Activated gamma-delta T cell (primary cell): ENCODE measurements around the gene MKS1.

Source experiments
- DNase-seq: peaks from one replicate; lab custom pipeline; 2025; lab: John Stamatoyannopoulos, UW
- total RNA-seq, 2 donors: gene quantifications; one replicate each; lab custom pipeline; 2026; lab: John Stamatoyannopoulos, UW

Gene MKS1
- total RNA-seq = 23.8 to 25.5 reads per million in 2 donors

DNA sequence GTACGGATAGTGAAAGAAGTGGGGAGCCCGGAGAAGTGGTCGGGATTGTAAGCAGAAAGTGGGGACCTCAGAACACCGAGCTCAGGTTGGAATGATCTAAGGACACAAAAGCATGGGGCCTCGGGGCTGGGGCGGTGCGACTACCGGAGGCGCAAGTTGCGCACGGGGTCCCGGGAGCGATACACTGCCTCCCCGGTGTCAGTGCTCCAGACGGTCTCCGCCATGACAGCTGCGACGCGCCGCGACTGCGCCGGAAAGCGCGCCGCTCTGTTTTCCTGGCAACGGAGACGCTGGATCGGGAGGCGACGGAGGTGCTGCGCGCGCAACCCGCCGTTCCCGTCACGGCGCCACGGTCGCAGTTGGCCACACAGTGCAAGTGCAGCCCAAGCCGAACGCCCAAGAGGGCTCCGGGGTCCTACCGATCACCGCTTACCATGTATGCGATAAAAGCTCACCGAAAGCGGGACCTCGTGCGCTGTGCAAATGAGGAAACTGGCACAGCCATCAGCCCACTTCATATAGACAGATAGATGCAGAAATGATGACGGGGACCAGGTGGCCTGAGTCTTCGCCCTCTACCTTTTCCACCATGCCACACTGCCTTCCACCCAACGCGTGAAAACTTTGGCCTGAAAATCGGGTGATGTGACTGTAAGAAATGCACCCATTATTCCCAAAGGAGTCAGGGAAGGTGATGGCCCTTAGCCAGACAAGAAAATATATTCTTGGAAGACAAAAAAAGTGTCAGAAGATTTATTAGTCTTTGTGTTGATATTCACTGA, at the start of gene MKS1:
Gene MKS1, minus strand, starts transcription at position 249 of the 782 bp plus-strand sequence. Its CDS starts 25 bp downstream, at position 224.
- DNase-seq = peak; percentile 94

DNA sequence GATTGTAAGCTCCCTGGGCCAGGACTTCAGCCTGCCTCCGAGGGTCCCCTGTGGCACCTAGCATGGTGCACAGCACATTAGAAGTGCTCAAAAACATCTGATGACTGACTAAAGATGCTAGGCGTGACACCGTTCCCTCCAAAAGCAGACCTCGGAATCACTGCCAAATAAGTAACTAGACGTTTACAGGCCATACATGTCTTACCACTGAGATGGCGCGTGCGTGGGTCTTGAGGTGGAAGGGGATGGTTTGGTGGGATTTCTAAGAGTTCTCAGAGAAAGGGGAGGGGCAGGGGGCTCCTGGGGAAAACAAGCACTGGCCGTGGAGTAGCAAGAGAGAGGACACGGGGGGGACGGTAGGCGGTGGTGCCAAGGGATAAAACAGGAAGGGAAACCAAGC, 49.3 kb upstream of the MKS1 start:
- DNase-seq = no peak

DNA sequence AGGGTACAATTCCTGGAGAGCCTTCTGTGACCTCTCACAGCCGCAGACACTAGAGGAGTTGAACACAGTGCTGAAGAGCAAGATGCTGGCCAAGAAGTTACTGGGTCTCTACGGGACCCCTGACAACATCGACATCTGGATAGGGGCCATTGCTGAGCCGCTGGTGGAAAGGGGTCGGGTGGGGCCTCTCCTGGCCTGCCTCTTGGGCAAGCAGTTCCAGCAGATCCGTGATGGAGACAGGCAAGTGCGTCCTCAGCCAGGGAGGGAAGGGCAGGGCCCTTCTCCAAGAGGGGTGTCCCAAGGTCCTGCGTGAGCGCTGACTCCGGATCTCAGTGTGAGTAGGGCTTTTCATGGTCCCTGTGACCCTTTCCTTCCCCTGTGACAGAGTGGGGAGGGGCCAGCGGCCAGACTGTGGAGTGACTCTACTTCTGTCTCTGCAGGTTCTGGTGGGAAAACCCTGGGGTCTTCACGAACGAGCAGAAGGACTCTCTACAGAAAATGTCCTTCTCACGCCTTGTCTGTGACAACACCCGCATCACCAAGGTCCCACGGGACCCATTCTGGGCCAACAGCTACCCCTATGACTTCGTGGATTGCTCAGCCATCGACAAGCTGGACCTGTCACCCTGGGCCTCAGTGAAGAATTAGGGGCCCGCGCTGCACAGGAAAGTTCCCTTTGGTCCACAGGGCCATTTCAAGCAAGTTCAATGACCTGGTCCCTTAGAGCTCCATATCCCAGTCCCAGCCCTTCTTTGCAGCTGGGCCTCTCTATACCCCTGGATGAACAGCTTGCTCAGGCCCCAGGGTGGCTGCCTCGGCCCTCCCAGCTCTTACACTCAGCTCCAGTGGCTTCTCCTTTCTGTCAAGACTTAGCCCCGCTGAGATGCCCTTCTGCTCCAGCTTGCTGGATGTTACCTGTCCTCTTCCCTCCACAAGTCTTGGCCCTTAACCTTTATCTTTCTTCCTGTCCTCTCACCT, 48.6 kb upstream of the MKS1 start:
- no peak for DNase-seq

DNA sequence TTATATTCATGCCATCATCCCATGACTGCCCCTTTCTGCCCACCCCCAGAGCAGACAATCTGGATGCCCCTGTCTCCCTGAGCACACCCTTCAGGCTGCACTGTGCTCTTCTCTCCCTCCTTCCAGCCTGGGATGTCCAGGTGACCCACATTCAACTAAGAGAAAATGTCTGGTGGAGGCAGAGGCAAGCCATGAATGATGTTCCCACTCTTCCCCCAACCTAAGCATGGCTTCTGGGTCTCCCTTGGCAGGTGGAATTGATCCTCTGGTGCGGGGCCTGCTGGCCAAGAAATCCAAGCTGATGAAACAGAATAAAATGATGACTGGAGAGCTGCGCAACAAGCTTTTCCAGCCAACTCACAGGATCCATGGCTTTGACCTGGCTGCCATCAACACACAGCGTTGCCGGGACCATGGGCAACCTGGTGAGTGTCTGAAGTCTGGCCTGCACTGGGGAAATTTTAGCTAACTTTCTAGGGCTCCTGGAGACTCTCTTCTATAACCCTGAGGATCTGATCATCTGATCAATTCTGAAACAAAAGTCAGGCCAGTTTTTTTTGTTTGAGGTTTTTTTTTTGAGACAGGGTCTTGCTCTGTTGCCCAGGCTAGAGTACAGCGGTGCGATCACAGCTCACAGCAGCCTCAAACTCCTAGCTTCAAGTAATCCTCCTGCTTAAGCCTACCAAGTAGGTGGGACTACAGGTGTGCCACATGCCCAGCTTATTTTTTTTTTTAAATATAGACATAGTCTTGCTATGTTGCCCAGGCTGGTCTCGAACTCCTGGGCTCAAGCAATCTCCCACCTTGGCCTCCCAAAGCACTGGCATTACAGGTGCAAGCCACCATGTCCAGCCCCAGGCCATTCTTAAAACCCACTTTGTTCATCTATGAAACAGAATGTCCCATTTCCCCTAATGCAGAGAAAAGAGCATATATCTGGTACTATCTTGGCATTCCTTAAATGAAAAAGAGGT, 47.1 kb upstream of the MKS1 start:
- DNase-seq = no peak

DNA sequence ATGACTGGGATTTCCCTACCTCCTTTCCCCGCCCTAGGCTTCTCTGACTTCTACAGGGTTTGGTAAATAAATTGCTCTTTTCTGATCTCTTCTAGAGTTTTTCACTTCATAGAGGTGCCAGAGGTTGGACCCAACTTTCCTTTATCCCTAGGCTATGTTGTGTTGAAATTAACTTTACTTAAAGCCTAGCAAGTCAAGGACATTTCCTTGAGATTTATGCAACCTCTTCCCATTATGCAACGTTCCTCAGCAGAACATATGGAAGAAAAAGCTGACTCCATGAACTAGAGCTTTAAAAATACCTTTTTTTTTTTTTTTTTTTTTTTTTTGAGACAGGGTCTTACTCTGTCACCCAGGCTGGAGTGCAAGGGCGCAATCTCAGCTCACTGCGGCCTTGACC, 46.2 kb upstream of the MKS1 start:
- DNase-seq = no peak

DNA sequence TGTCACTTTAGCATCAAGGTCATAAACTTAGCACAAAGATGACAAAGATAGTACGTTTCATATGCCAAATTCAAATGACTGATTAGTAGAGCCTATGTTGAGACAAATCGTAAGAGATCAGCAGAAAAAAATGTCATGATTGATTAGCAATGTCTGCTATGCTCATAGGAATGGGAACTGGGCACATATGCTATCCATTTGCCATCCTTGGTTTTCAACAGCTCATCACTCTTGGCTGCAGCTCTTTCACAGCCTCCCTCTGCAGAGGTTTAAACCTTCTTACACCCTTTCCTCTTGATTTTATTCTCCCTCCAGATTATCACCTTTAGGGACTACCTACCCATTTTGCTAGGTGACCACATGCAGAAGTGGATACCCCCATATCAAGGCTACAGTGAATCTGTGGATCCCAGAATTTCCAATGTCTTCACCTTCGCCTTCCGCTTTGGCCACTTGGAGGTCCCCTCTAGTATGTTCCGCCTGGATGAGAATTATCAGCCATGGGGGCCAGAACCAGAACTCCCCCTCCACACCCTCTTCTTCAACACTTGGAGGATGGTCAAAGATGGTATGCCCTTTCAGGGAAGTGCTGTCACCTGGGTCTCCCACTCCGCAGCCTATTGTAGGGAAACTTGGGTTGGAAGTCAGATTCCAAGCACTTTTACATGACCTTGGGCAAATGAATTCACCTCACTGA, 45.5 kb upstream of the MKS1 start:
- no peak for DNase-seq

DNA sequence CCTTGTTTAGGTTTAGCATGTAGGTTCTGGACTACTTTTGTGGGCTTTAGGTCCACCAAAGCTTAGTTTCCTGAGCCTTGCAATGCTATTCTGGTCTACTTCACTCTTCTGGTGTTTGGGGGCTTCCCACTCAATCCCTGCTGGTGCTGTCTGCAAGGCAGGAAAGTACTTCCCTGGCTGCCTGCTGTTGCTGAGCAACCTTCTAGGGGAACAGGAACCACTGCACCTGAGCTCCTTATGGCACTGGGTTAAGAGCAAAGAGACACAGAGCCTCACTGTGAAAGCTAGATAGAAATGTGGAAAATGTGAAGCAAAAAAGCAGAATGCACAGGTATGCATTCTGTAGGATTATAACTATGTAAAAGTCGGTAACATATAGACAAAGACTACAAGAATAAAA, 44.7 kb upstream of the MKS1 start:
- no peak for DNase-seq

DNA sequence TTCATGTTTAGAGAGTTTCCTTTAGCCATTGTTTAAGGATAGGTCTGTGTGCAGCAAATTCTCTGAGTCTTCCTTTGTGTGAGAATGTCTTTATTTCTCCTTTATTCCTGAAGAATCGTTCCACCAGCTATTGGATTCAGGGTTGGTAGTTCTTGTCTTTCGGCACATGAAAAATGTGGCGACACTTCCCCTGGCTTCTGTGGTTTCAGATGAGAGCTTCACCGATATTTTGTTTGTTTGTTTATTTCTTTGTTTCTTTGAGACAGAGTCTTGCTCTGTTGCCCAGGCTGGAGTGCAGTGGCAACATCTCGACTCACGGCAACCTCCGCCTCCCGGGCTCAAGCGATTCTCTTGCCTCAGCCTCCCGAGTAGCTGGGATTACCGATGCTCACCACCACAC, 43.1 kb upstream of the MKS1 start:
- DNase-seq = no peak

DNA sequence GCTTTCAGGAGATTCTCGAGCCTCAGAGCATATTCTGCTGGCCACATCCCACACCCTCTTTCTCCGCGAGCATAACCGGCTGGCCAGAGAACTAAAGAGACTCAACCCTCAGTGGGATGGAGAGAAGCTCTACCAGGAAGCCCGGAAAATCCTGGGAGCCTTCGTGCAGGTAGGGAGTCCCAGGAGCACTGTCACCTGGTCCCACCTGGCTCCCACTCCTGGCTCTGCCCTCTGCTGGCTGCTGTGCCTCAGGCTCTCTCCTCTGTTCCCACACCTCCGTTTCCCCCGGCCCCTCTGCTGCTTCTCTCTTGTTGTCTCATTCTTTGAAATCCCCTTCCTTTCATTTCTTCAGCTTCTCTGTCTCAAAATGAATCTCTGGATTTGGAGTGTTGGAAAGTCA, 35.7 kb upstream of the MKS1 start:
- no peak for DNase-seq

DNA sequence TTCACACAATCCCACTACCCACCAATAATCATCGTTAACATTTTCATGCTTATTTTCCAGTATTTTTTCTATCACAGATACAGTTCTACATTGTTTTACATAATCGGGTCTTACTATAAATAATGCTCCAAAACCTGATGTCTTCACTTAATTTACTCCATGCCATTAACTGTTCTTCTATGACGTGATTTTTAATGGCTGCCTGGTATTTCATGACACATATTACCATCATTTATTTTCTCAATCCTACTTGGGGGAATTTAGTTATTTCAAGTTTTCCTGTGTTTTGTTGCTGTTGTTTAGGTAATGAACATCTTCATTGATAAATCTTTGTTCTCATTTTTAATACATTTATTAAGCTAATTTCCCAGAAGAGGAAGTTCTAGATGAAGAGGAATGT, 34.0 kb upstream of the MKS1 start:
- DNase-seq = no peak

DNA sequence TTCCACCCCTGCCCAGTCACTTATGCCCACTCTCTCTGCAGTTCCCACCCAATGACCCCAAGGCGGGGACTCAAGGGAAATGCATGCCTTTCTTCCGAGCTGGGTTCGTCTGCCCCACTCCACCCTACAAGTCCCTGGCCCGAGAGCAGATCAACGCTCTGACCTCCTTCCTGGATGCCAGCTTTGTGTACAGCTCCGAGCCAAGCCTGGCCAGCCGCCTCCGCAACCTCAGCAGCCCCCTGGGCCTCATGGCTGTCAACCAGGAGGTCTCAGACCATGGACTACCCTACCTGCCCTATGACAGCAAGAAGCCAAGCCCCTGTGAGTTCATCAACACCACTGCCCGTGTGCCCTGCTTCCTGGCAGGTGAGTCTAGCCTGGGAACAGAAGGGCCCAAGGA, 33.1 kb upstream of the MKS1 start:
- DNase-seq = no peak

DNA sequence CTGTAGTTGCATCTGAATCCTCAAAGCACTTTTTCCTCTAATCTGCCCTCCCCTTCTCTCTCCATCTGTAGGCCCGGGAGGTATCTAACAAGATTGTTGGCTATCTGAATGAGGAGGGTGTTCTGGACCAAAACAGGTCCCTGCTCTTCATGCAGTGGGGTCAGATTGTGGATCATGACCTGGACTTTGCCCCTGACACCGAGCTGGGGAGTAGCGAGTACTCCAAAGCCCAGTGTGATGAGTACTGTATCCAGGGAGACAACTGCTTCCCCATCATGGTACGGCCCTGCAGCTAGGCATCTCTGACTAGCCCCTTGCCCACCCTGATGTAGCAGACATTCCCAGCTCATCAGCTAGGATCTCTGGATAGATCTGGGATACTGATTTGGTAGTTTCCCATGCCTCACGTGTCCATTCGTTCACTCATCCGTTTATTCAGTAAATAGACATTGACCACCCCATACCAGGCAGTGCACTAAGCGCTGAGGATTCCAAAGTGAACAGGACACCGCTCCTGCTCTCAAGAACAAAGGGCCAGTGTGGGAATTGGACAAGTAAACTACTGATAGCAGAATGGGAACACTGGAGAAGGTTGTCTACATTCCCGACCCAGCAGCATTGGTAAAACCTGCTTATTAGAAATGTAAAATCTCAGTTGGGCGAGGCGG, 31.4 kb upstream of the MKS1 start:
- DNase-seq = no peak

DNA sequence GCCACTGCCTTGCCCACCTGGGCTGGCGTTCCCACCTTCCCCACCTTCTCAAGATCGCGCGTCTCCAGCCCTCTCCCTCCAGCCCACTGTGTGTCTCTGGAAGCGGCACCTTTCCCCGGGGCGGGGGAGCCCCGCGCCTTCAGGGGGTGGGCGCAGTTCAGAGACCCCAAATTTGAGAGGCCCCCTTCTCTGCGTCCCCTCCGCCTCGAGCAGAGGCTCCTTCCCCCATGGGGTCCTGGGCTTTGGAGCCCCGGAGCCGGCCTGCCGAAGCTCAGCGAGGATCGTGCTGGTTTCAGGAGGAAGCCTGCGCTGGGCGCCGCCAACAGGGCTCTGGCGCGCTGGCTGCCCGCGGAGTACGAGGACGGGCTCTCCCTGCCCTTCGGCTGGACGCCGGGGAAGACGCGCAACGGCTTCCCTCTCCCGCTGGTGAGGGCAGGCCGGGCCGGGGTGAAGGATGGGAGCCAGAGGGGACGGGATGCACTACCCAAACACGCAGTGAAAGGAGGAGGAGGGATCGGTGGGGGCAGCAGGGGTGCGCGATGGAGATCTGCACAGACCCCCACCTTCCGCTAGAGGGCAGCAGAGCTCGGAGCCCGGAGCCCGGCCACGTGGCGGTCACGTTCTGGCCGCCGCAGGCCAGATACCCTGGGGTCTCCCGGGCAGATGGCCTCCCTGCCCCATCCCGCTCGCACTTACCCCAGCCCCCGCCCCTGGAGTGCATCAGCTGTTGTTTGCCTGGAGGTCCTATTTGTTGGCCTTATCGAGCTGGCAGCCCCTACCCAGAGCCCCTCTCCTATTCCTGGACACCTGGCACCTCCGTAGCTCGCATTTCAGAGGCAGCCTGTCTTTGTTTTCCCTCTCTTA, 30.4 kb upstream of the MKS1 start:
- peak; percentile 28 for DNase-seq

DNA sequence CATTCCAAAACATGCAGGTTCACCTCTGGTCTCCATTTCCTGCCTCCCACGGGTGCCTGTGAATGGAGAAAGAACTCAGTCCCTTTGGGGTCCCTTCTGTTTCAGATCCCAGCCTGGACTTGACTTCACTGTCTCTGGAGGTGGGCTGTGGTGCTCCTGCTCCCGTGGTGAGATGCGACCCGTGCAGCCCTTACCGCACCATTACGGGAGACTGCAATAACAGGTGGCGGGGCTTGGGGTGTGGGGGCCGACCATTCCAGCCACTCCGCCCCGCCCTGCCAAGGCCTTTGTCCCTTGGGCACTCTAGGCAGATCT, 29.9 kb upstream of the MKS1 start:
- DNase-seq = no peak

DNA sequence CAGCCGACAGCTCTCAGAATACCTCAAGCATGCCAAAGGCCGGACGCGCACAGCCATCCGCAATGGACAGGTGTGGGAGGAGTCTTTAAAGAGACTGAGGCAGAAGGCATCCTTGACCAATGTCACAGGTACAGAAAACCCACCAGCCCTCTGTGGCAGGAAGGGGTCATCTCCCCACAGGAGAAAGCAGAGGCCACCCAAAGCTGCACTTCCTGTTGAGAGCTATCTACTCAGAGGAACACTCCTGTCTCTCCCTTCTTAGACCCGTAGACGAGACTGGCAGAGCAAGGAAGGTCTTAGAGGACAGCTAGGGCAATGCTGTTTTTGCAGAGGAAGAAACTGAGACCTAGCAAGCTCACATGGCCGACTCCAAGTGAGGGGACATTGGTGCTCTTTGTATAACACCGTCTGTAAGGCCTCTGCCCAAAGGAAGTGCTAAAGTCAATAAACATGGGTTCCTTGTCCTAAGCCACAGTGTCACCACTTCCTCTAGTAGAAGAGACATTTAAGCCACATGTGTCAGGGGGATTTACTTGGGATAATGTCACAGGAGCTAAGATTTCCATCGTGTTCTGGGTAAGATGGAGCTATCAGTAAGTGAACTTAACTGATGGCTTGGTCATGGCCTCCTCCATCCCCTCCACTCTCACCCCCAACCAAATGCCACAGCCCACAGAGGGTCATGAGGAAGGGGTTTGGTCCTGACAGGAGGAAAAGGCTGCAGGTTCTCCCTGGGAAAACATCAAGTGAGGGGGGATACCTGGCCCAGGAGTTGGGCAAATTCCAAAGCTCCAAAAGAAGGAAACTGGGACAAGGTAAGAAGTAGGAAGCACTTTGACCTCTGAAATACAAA, 28.7 kb upstream of the MKS1 start:
- no peak for DNase-seq

DNA sequence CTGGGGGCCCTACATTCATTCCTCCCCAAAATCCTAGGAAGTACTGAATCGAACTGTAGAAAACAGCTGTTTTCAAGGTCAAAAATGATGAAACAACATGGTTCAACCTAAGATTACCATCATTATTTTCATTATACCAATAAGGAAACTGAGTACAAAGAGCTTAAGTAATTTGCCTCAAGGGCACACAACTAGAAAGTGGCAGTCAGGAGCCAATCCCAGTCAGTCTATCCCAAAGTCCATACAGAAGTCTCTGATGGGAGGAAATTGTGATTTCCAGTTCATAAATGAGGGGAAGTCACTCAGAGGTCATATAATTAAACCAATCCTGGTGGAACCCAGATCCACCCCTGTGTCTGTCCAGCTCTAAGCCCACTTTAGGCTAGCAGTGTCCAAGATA, 27.7 kb upstream of the MKS1 start:
- DNase-seq = no peak

DNA sequence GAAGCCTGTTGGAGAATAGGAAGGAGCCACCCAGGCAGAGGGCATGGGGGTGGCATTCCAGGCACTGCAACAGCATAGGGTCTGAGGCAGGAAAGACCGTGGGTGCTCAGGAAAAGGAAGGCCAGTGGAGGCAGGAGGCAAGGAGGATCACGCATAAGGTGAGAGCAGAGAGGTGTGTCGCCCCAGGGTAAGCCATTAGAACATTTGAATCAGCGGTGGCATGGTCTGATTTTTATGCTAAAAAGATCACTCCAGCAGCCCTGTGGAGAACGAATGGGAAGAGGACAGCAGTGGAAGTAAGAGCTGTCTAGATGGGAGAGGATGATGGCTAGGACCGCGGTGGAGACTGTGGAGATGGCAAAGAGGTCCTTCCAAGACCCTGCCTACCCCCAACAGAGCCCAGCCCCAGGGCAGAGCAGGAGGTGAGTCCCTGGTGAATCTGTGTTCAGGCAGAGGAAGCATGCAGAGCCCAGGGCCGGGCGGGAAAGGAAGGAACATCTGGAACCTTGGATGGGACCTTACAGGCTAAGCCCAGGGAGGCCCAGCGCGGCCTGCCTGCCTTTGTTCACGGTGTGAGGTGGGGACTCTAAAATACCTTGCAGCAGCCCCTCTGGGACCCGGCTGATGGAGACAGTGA, 27.2 kb upstream of the MKS1 start:
- no peak for DNase-seq

DNA sequence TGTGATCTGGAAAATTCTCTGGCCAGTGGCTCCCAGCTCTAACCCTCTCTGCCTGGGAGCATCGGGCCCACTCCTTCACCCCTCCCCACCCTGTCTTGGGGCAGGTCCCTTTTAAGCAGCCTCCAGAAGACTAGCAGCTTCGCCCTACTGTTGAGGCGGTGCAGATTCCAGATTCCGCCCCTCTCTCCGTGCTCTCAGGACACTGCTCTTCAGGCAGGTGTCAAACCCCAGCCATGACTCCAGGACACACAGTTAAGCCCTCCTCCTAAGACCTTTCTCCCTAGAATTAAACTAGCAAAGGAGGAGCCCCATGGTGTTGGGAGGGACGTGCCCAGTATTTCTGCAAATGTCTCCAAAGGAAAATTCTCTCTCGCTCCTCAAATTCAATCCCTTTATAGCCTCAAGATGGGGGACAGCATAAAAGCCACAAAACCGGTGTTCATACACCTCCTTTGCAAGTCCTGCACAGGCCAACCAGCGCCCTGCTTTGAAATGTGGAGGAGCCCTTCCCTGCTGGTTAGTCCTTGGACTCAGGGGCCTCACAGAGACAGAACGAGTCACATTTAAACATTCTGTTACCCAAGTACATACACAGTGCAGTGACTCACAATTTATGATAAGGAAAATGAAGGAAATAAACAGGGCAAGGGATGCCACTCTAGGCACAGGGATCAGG, 26.5 kb upstream of the MKS1 start:
- DNase-seq = no peak
